NT2/D1 (cell line): ENCODE data around the gene UQCC5.

Experiments
- DNase-seq: peaks from one replicate; pipeline ENCODE4 v3.0.0-alpha.2; 2011; ENCODE audit warnings: low read depth, low spot score
- H3K27me3 ChIP-seq: 2 replicates; pipeline ENCODE4 v1.6.0; 2011; ENCODE audit warnings: mild to moderate bottlenecking; ENCODE audit not compliant: insufficient read length, insufficient read depth
- H3K36me3 ChIP-seq: 2 replicates; pipeline ENCODE4 v1.6.1; 2011; ENCODE audit warnings: mild to moderate bottlenecking, low read length, mixed read lengths; ENCODE audit not compliant: insufficient read depth, insufficient read length
- H3K4me1 ChIP-seq: 2 replicates; pipeline ENCODE4 v1.5.1; 2011; ENCODE audit not compliant: insufficient read depth, insufficient read length
- H3K4me3 ChIP-seq: 2 replicates; pipeline ENCODE4 v1.5.1; 2011; ENCODE audit warnings: low read depth; ENCODE audit not compliant: insufficient read length
- H3K9ac ChIP-seq: 2 replicates; pipeline ENCODE4 v1.6.0; 2011; ENCODE audit warnings: low read depth; ENCODE audit not compliant: insufficient read length
- H3K9me3 ChIP-seq: 2 replicates; pipeline ENCODE4 v1.5.1; 2011; ENCODE audit warnings: mild to moderate bottlenecking, low read length; ENCODE audit not compliant: insufficient read depth
- SUZ12 ChIP-seq: IDR thresholded peaks from 2 replicates; pipeline ENCODE4 v1.6.1; 2011; ENCODE audit not compliant: insufficient read length, insufficient read depth; ENCODE audit errors: extremely low read depth
- YY1 ChIP-seq: IDR thresholded peaks from 2 replicates; pipeline ENCODE4 v1.6.1; 2011; ENCODE audit not compliant: insufficient read length, insufficient read depth
- ZNF274 ChIP-seq: IDR thresholded peaks from 2 replicates; pipeline ENCODE4 v1.6.1; 2011; ENCODE audit warnings: mild to moderate bottlenecking, low read depth, low read length

The UQCC5 gene

GRCh38 chr3:52490939-52491526 lies 45.4 kb upstream of the UQCC5 start:
- TF ChIP-seq SUZ12 = no peak
- TF ChIP-seq YY1 = no peak
- TF ChIP-seq ZNF274 = no peak

GRCh38 chr3:52492059-52492458 lies 44.3 kb upstream of the UQCC5 start:
- DNase-seq = no peak
- Histone ChIP-seq H3K9me3 (no peaks in the 10 kb centered on the region), H3K4me3 (no peak overlapping the region), H3K9ac (no peak overlapping the region), H3K27me3 (no peaks in the 10 kb centered on the region), H3K4me1 (peaks cover 8% of the 10 kb centered on the region), H3K36me3 (peaks cover 68% of the 10 kb centered on the region)
- TF ChIP-seq SUZ12 (no peak), YY1 (no peak), ZNF274 (no peak)

More at GRCh38 chr3:52490939-52491526, 45.4 kb upstream of the UQCC5 start:
- H3K4me3 ChIP-seq = no peak overlapping the region
- H3K4me1 ChIP-seq = peaks cover 8% of the 10 kb centered on the region
- H3K9ac ChIP-seq = no peak overlapping the region
- H3K27me3 ChIP-seq = no peaks in the 10 kb centered on the region
- H3K36me3 ChIP-seq = peaks cover 78% of the 10 kb centered on the region
- DNase-seq = no peak
- no peaks in the 10 kb centered on the region for H3K9me3 ChIP-seq

GRCh38 chr3:52493232-52494017 lies 43.0 kb upstream of the UQCC5 start:
- peaks cover 54% of the 10 kb centered on the region for H3K36me3 ChIP-seq
- DNase-seq = no peak

GRCh38 chr3:52494445-52494844 lies 42.0 kb upstream of the UQCC5 start:
- Histone ChIP-seq H3K4me3 (no peak overlapping the region), H3K9me3 (no peaks in the 10 kb centered on the region), H3K27me3 (peaks cover 3% of the 10 kb centered on the region), H3K4me1 (peaks cover 8% of the 10 kb centered on the region), H3K9ac (no peak overlapping the region), H3K36me3 (peaks cover 45% of the 10 kb centered on the region)
- DNase-seq = no peak
- TF ChIP-seq ZNF274 (no peak), YY1 (no peak), SUZ12 (no peak)

More at GRCh38 chr3:52493232-52494017, 43.0 kb upstream of the UQCC5 start:
- no peak for TF ChIP-seq ZNF274
- no peak for TF ChIP-seq SUZ12
- TF ChIP-seq YY1 = no peak
- Histone ChIP-seq H3K4me1 (peaks cover 8% of the 10 kb centered on the region), H3K27me3 (no peaks in the 10 kb centered on the region), H3K9me3 (no peaks in the 10 kb centered on the region), H3K9ac (no peak overlapping the region), H3K4me3 (no peak overlapping the region)

GRCh38 chr3:52494886-52495495 lies 41.4 kb upstream of the UQCC5 start, which contains the start of gene STAB1:
STAB1 (plus strand) TSS chr3:52495338; CDS start chr3:52495414, 76 bp downstream.
- H3K9ac ChIP-seq = no peak within 1 kb of the TSS
- DNase-seq = no peak
- peaks cover 40% of the 10 kb centered on the region for H3K36me3 ChIP-seq
- TF ChIP-seq ZNF274 (no peak), SUZ12 (no peak), YY1 (no peak)
- H3K27me3 ChIP-seq = peaks cover 3% of the 10 kb centered on the region
- H3K4me3 ChIP-seq = no peak within 1 kb of the TSS
- no peaks in the 10 kb centered on the region for H3K9me3 ChIP-seq
- H3K4me1 ChIP-seq = peaks cover 8% of the 10 kb centered on the region

- TF ChIP-seq ZNF274 (no peak), SUZ12 (no peak), YY1 (no peak)
- Histone ChIP-seq H3K9me3 (no peaks in the 10 kb centered on the region), H3K9ac (no peak overlapping the region), H3K4me1 (peaks cover 8% of the 10 kb centered on the region), H3K36me3 (peaks cover 30% of the 10 kb centered on the region), H3K4me3 (no peak overlapping the region), H3K27me3 (peaks cover 3% of the 10 kb centered on the region)
- no peak for DNase-seq
These were observed 40.4 kb upstream of the UQCC5 start for GRCh38 chr3:52495777-52496602.
